Hematopoietic multipotent progenitor cell (in vitro differentiated cells): ENCODE data around the gene PARM1. TPM values are rescaled to one million over a fixed set of nuclear protein-coding genes. Genes with fewer than 3 reads are reported as not detected.
A peak's percentile ranks its signal among the peaks of the same experiment; 100 is the strongest.

Source experiments
- DNase-seq, 3 donors: peaks; one replicate each; pipeline ENCODE4 v3.0.0-alpha.2; 2011 to 2015; ENCODE audit warnings: low read depth in 2 of 3, low spot score in 2 of 3
- total RNA-seq: library from RNA; depleted of rRNA; stranded (reverse); fragments of >200 nt; gene quantifications from one replicate; pipeline ENCODE4 v1.2.3, GENCODE V29; 2012

The PARM1 gene
- total RNA-seq, 1 donor, result under 0.01 TPM

GRCh38 chr4:75018811-75019479 is 86.0 kb downstream of the PARM1 start:
- DNase-seq, result no peak

GRCh38 chr4:75025431-75025830 is 92.5 kb downstream of the PARM1 start:
- no peak for DNase-seq

GRCh38 chr4:75028196-75028854 is 95.4 kb downstream of the PARM1 start:
- DNase-seq, result no peak

GRCh38 chr4:75030028-75030427 is 97.1 kb downstream of the PARM1 start:
- no peak for DNase-seq

- DNase-seq, result no peak
These were observed 97.8 kb downstream of the PARM1 start for GRCh38 chr4:75030649-75031235.

GRCh38 chr4:75031775-75032174 is 98.9 kb downstream of the PARM1 start:
- no peak for DNase-seq

GRCh38 chr4:75034523-75034922 is 101.6 kb downstream of the PARM1 start:
- DNase-seq, result no peak

- DNase-seq, result no peak
These were observed 102.4 kb downstream of the PARM1 start for GRCh38 chr4:75035321-75035720.

- DNase-seq, result peak in 1 of 3 donors; percentile 13
These were observed 103.3 kb downstream of the PARM1 start for GRCh38 chr4:75036046-75036830.

GRCh38 chr4:75037252-75037651 is 104.3 kb downstream of the PARM1 start:
- DNase-seq, result no peak

GRCh38 chr4:75038376-75038775 is 105.5 kb downstream of the PARM1 start:
- DNase-seq, result no peak

- no peak for DNase-seq
These were observed 107.8 kb downstream of the PARM1 start for GRCh38 chr4:75040703-75041102.

GRCh38 chr4:75042601-75043208 is 109.8 kb downstream of the PARM1 start:
- no peak for DNase-seq

- DNase-seq, result no peak
These were observed 113.3 kb downstream of the PARM1 start for GRCh38 chr4:75046226-75046625.

- DNase-seq, result no peak
These were observed 113.7 kb downstream of the PARM1 start for GRCh38 chr4:75046641-75047040.

GRCh38 chr4:75048208-75048879 is 115.4 kb downstream of the PARM1 start:
- DNase-seq, result no peak

- DNase-seq, result no peak
These were observed 118.5 kb downstream of the PARM1 start for GRCh38 chr4:75051431-75051830.

- DNase-seq, result no peak
These were observed 120.4 kb downstream of the PARM1 start for GRCh38 chr4:75053352-75053751.

GRCh38 chr4:75054078-75054477 is 121.2 kb downstream of the PARM1 start:
- no peak for DNase-seq

- no peak for DNase-seq
These were observed 123.4 kb downstream of the PARM1 start for GRCh38 chr4:75056277-75056676.
